Measurements from ENCODE around the gene TBC1D3B.
"Not testable (repeated sequence)": the region's sequence is repeated elsewhere in the genome, so short reads cannot be mapped to it uniquely, and the experiment has no call there.

Gene TBC1D3B

DNA sequence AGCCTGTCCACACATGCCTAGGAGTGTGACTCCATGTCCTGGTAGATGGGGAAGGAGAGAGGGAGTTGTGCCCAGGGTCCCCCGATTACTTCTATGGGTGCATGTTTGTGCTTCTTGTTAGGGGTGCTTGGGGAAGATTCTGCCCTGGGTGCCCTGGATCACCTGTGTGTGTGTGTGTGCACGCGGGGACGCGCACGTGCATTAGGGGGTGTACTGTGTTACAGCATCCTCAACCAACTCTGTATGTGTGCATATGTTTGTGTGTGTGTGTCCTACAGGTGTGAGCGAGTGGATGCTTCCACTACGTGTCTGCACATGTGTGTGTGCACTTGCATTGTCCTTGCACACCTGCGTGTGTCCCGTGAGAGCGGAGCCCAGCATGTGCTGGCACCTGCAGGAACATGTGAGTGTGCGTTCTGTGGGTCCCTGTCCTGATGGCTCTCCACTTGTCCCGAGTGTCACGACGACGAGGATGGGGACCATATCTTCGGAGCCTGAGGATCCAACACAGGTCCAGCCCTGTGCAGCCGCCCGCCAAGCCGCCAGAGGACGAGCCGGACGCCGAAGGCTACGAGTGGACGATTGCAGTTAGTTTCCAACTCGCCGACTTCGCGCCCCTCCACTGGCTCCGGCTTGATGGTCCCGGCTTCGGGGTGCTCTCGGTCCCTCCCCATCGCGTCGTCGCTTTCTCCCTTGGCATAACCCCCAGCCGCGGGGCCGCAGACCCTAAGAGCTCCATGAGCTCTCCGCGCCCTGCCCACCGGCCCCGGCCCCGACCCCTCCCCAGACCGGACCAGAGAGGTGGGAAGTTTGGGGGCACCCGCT is 6.0 kb upstream of the TBC1D3B start:
- Histone ChIP-seq H3K4me3 (ENCODE audit: low read depth, low read length) (peak overlapping the region; percentile 85), H3K27me3 (ENCODE audit: insufficient read depth, low read depth, severe bottlenecking) (no peaks in the 10 kb centered on the region), H3K27ac (peak overlapping the region; percentile 55), H3K9me3 (ENCODE audit: severe bottlenecking) (no peaks in the 10 kb centered on the region), H3K36me3 (no peaks in the 10 kb centered on the region)
- DNase-seq, result peak; percentile 24
- TF ChIP-seq, protein P1, sequence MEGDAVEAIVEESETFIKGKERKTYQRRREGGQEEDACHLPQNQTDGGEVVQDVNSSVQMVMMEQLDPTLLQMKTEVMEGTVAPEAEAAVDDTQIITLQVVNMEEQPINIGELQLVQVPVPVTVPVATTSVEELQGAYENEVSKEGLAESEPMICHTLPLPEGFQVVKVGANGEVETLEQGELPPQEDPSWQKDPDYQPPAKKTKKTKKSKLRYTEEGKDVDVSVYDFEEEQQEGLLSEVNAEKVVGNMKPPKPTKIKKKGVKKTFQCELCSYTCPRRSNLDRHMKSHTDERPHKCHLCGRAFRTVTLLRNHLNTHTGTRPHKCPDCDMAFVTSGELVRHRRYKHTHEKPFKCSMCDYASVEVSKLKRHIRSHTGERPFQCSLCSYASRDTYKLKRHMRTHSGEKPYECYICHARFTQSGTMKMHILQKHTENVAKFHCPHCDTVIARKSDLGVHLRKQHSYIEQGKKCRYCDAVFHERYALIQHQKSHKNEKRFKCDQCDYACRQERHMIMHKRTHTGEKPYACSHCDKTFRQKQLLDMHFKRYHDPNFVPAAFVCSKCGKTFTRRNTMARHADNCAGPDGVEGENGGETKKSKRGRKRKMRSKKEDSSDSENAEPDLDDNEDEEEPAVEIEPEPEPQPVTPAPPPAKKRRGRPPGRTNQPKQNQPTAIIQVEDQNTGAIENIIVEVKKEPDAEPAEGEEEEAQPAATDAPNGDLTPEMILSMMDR (IDR thresholded peaks at IDR 0.05; ENCODE audit: low read depth, low read length), result no peak

DNA sequence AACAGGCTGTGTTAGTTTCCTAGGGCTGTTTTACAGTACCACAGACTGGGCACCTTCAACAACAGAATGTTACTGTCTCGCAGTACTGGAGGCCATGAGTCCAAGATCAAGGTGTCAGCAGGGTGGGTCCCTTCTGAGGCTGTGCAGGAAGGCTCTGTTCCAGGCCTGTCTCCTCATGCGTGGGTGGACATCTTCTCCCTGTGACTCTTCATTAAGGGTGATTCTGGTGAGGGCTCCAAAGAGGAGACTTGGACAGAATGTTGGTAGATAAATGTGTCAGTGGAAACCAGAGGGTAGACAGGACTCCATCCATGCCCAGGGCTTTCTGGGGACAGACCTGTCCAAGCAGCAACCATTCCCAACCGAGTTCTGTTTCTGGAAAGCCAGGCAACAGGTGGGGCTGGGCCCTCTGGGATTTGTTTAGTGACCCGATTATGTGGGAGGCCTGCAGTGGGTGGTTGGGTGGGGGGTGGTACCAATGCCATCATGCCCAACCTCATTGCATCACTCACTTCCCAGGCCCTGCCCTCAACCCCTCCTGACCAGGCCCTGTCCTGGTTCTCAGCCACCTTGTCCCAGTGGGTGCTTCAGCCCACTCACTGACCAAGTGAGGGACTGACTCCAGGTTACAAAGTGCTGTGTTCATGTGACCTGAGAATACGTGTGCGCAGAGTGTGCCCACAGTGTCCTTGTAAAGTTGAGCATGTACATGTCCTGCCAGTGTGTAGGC is 5.2 kb upstream of the TBC1D3B start:
- H3K27ac ChIP-seq; H3K27me3 ChIP-seq (ENCODE audit: insufficient read depth, low read depth, severe bottlenecking): not testable (repeated sequence)

DNA sequence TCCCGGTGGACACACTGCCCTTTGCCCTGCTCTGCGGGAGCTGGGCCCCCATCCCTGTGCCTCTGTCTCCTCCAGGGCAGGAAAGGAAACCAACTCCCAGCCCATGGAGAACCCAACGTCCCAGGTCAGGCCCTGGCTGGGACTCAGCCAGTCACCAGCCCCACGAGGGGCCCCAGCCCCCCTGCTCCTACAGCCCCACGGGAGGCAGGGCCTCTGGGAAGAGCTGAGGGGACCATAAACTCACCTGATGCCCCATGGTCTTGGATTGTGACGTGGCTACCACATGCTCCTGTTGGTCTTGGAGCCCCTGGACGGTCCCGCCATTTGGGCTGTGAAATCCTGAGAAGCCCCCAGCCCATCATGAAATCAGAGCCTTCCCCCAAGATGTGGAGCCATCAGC is 7.6 kb downstream of the TBC1D3B start:
- H3K9me3 ChIP-seq (ENCODE audit: severe bottlenecking); H3K27me3 ChIP-seq (ENCODE audit: insufficient read depth, low read depth, severe bottlenecking); H3K36me3 ChIP-seq; DNase-seq; H3K4me3 ChIP-seq (ENCODE audit: low read depth, low read length); H3K27ac ChIP-seq: not testable (repeated sequence)

More for the DNA sequence above, 5.2 kb upstream of the TBC1D3B start:
- not testable (repeated sequence) for H3K9me3 ChIP-seq (ENCODE audit: severe bottlenecking); DNase-seq; H3K36me3 ChIP-seq; H3K4me3 ChIP-seq (ENCODE audit: low read depth, low read length)

DNA sequence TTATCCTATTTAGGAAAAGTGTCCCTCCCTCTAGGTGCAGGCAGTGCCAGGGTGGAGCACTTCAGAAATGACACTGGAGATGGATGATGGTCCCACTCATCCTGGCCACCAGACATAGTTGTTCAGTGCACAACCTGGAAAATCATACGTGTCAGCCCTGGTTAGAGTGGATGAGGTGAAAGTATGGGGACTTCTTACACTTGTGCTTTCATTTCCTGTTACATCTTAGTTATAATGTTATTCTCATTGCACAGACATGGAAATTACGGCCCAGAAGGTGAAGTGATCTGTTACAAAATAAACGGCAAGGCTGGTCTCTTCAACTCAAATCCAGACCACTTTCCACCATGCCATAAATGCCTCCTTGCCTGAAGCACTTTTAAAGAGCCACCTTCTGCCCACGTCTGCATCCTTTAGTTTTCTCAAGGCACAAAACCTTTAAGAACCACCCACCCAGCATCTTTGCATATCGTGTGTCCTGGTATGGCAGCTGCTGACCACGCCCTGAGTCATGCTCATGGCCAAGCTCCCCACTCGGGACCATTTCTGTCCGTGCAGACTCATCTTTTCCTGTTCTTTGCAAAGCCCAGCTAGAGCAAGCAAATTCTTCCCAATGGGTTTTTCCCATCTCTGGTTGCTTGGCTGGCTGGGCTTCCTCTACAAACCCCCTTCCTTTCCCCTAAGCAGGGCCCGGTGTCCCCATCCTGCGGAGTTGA is 22.4 kb downstream of the TBC1D3B start:
- H3K27ac ChIP-seq, result no peak overlapping the region
- TF ChIP-seq, protein P1 (IDR thresholded peaks at IDR 0.05; ENCODE audit: low read depth, low read length), result no peak
- no peaks in the 10 kb centered on the region for H3K9me3 ChIP-seq (ENCODE audit: severe bottlenecking)

DNA sequence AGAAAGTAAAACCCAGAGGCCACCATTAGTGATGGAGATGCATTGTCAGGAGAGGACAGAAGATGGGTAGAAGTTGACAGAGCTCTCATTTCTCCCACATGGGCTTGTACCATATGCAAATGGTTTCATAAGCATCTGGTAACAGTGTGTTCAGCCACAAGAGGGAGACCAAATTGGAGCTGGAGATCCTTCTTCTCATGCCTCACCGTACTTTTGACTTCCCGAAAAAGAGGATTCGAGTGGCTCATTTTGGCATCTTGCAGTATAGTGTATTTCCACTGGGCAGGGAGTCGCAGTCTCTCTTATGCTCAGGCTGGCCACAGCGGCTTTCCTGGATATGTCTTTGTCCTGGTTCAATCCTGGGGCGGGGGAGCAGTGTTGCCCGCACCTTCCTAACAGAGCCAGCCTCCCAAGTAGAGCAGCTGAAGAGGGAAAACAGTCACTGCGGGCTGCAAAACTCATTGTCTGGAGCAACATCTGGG is 23.8 kb downstream of the TBC1D3B start:
- H3K9me3 ChIP-seq (ENCODE audit: severe bottlenecking), result no peaks in the 10 kb centered on the region
- TF ChIP-seq, protein P1 (IDR thresholded peaks at IDR 0.05; ENCODE audit: low read depth, low read length), result no peak
- H3K27ac ChIP-seq, result no peak overlapping the region
- no peaks in the 10 kb centered on the region for H3K27me3 ChIP-seq (ENCODE audit: insufficient read depth, low read depth, severe bottlenecking)
- no peak overlapping the region for H3K4me3 ChIP-seq (ENCODE audit: low read depth, low read length)
- DNase-seq, result no peak
- H3K36me3 ChIP-seq, result no peaks in the 10 kb centered on the region

More for the DNA sequence above, 22.4 kb downstream of the TBC1D3B start:
- Histone ChIP-seq H3K27me3 (ENCODE audit: insufficient read depth, low read depth, severe bottlenecking) (no peaks in the 10 kb centered on the region), H3K4me3 (ENCODE audit: low read depth, low read length) (no peak overlapping the region), H3K36me3 (no peaks in the 10 kb centered on the region)
- DNase-seq, result no peak

DNA sequence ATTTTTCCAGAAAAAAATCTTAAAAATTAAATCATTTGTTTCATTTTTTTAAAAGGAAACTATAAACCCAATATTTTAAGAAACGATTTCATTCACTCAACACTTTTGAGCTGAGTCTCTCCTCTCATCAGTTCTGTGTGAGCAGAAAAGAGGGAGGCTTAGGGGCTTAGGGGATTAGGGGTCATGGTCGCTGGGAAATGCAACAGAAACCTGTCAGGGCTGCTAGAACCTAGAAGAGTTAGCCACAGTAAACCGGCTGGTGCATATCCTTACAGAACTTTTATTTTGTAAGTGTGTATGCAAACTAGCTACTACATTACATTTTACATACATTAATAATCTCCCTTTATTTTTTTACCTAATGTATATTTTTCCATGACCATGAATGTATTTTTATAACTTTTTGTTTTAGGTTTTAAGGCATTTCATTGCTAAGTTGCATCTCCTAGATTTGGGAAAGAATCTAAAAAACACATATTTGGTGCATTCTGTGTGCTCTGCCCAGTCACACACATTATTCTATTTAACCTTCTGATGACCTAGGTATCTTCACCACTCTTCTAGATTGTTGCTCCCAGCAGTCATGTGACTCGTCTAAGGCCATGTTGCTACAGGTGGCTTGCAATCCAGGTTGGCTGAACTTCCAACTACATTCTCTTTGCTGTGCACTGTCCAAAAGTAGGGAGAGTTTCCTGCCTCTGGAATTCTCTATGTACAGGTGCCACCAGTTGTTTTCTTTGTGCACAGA is 24.4 kb downstream of the TBC1D3B start:
- no peak overlapping the region for H3K4me3 ChIP-seq (ENCODE audit: low read depth, low read length)
- no peak overlapping the region for H3K27ac ChIP-seq
- TF ChIP-seq, protein P1 (IDR thresholded peaks at IDR 0.05; ENCODE audit: low read depth, low read length), result no peak
- DNase-seq, result peak; percentile 58
- H3K27me3 ChIP-seq (ENCODE audit: insufficient read depth, low read depth, severe bottlenecking), result no peaks in the 10 kb centered on the region
- no peaks in the 10 kb centered on the region for H3K36me3 ChIP-seq
- no peaks in the 10 kb centered on the region for H3K9me3 ChIP-seq (ENCODE audit: severe bottlenecking)

Measured in WERI-Rb-1 (cell line).